VCaP (cell line): Measurements from ENCODE around the gene STAT3.
"Not testable (repeated sequence)": the region's sequence is repeated elsewhere in the genome, so short reads cannot be mapped to it uniquely, and the experiment has no call there.

Source experiments
- H3K27ac ChIP-seq: fragments of 450-650 bp; 2 replicates; pipeline ENCODE4 v1.5.1; 2017
- TF ChIP-seq, protein P1 (sequence below): fragments of 450-650 bp; conservative IDR thresholded peaks from 2 replicates; pipeline ENCODE4 v1.5.1; 2017; ENCODE audit warnings: mild to moderate bottlenecking, moderate library complexity

Gene STAT3

DNA sequence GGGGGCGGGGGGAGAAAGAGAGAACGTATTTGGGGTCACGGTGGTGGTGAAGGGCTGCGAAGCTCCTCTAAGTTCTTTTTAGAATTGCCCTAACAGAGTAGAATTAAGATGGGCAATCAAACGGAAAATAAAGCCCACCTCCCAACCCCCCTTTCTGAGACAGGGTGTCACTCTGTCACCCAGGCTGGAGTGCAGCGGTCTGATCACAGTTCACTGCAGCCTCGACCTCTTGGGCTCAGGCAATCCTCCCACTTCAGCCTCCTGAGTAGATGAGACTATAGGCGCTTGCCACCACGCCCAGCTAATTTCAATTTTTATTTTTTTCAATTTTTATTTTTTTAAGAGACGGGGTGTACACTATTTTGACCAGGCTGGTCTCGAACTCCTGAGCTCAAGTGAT is 35.5 kb upstream of the STAT3 start:
- no peak overlapping the region for H3K27ac ChIP-seq

DNA sequence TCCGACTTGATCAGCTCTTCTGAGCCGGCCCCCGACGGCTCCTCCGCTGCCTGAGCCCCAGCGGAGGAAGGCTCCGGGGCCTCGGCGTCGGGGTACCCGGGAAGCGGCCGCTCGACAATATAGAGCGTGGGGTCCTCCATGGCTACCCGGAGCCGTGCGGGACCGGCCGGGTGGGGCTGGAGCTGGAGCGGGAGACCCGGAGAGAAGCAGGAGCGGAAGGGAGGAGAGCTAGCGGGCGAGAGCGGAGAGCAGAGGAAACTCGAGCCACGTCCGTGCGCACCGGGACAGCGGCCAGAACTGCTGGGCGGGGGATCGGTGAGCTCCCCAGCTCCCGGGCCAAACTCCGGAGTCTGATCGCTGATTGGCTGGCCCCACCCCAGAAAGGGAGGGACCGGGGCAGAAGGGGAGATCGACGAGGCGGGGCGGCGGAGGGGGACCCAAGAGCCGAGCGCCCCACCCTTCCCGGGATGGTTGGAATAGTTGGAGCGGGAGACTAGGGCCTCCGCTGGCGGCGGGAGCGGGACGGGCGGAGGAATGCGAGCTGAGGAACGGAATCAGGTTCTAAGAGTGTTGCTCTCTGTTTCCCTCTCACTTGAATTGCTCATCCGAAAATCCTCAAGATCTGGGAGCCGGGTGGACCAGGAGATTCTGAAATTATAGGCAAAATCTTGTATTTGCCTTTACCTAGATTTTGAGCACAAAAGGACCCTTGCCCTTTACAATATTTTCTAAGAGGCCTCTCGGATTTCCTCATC is 34.9 kb upstream of the STAT3 start, which contains the start of gene CAVIN1:
TSS of gene CAVIN1 (minus strand) at position 299 of the 755 bp plus-strand sequence. CDS start at position 140, 159 bp downstream.
- TF ChIP-seq, protein P1, sequence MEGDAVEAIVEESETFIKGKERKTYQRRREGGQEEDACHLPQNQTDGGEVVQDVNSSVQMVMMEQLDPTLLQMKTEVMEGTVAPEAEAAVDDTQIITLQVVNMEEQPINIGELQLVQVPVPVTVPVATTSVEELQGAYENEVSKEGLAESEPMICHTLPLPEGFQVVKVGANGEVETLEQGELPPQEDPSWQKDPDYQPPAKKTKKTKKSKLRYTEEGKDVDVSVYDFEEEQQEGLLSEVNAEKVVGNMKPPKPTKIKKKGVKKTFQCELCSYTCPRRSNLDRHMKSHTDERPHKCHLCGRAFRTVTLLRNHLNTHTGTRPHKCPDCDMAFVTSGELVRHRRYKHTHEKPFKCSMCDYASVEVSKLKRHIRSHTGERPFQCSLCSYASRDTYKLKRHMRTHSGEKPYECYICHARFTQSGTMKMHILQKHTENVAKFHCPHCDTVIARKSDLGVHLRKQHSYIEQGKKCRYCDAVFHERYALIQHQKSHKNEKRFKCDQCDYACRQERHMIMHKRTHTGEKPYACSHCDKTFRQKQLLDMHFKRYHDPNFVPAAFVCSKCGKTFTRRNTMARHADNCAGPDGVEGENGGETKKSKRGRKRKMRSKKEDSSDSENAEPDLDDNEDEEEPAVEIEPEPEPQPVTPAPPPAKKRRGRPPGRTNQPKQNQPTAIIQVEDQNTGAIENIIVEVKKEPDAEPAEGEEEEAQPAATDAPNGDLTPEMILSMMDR = no peak
- H3K27ac ChIP-seq = no peak within 1 kb of the TSS

More for the DNA sequence above, 35.5 kb upstream of the STAT3 start:
- TF ChIP-seq, protein P1 = no peak

DNA sequence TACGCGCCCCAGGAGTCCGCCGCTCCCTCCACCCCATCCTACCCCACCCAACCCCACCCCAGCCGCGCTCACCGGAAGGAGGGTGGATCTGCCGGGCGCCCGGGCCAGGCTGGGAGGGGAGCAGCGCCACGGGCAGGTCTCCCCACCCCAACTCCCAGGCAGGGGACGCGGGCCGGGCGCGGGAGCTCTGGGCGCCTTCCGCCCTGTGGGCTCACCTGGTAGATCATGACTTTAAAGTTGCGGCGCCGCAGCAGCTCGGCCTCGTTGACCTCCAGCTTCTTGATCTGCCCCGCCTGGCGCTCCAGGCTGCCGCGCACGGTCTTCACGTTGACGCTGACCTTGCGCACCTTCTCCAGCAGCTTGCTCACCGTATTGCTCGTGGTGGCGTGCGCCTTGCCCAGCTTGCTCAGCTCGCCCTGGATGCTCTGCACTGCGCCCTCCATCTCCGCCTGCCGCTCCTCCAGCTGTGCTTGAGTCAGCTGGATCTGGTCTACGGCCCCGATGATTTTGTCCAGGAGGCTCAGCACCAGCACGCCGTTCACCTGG is 34.2 kb upstream of the STAT3 start:
- no peak overlapping the region for H3K27ac ChIP-seq
- TF ChIP-seq, protein P1 = no peak

DNA sequence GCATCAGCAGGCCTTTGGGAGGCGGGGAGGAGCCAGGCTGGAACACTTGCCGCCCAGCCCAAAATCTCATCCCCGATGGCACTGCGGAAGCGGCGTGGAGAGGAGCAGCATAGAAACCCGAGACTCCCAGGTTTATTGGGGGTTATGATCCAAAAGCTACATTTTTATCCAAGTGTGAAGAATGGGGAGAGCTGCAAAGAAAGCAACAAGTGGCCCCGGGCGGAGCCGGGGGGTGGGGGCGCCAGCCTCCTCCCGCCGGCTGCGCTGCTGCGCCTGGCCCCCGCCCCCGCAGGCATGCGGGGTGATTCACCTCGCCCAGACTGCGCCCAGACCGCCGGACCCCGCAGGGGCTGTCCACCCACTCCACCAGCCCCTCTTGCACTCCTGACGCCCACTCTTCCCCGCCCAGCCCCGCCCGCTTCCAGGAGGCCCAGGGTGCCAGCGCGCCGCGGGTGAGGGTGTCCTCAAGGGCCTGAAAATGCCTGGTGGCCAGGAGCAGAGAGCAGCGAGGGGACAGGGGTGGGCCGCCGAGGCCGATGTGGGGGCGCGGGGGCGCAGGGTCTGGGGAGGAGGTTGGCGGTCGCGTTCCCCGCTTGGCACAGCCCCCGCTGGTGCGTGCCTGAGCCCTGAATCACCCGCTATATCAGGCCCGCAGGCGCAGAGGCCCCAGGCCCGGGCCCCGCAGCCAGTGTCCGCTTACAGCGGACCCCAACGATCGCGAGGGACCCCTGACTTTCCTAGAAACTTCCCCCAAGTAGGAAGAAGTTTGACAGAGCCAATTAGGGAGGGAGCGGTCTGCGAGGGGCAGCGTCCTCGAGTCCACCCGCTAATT is 33.5 kb upstream of the STAT3 start:
- TF ChIP-seq, protein P1 = no peak
- no peak overlapping the region for H3K27ac ChIP-seq

DNA sequence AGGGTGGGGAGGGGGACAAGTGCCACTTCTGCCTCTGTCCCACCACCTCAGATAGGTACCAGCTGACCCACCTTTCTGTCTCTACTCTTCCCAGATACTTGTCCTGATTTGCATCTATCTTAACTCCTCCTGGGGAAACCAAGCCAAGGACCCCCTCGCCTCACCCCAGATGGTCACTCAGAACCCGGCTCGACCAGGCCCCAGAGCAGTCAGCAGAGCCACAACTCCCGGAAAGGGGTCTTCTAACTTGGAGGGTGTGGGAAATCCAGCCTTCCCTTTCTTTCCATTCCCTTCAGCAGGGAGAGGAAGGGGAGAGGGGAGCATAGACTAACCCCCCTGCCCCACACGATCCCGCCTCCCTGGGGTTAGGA is 32.9 kb upstream of the STAT3 start:
- no peak overlapping the region for H3K27ac ChIP-seq

DNA sequence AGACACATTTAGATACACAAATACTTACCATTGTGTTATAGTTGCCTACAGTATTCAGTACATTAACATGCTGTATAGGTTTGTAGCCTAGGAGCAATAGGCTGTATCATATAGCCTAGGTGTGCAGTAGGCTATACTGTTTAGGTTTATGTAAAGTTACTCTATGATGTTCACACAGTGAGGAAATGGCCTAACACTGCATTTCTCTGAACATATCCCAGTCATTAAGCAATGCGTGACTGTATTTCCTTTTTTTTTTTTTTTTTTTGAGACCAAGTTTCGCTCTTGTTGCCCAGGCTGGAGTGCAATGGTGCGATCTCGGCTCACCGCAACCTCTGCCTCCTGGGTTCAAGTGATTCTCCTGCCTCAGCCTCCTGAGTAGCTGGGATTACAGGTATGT is 29.7 kb upstream of the STAT3 start:
- H3K27ac ChIP-seq = not testable (repeated sequence)

More for the DNA sequence above, 32.9 kb upstream of the STAT3 start:
- TF ChIP-seq, protein P1 = no peak

DNA sequence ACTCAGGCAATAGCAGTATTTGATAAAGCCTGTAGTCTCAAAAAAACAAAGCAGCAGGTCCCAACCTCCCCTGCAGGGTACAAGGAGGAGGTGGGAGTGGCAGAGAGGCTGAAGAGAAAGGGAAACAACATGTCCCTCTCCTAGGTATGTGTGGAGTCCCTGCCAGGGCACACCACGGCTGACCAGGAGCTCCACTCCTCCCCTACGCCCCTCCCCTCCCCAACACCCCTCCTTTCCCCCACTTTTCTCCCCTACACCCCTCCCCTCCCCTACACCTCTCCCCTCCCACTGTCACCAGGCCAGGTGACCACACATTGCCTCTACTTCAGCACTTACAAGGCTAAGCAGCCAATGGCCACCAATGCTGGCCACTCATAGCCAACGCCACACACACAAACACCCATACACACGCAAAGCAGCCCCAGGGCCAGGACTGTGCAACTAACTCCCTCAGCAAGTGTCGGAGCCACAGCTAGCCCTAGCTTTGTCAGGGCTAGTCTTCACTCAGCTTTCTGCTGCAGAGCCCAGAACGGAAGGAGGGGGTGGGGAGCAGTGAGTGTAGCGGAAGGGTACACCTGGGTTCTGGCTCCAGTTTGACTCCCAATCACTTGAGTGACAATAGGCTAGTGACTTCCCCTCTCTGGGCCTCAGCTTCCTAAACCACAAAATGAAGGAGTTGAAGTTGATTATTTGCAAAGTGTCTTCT is 26.6 kb upstream of the STAT3 start:
- TF ChIP-seq, protein P1 = no peak
- no peak overlapping the region for H3K27ac ChIP-seq
